ENCODE measurements around the gene CMSS1.
A peak's percentile ranks its signal among the peaks of the same experiment; 100 is the strongest.

GRCh38 chr3:99877031-99877579 is 59.4 kb downstream of the CMSS1 start:
- no peak for TF ChIP-seq ZFP3 (CRISPR knock-in tag; IDR thresholded peaks at IDR 0.05)
- TF ChIP-seq ZFP30 (CRISPR knock-in tag; IDR thresholded peaks at IDR 0.05), result no peak
- TF ChIP-seq SNAI2 (CRISPR knock-in tag; IDR thresholded peaks at IDR 0.05), result no peak
- 0 out of 2 replicates have a peak, but pooled peaks have one; percentile 6 for TF ChIP-seq ISL1 (CRISPR knock-in tag; IDR thresholded peaks at IDR 0.05)
- no peak for TF ChIP-seq PATZ1 (CRISPR knock-in tag; IDR thresholded peaks at IDR 0.05; ENCODE audit: borderline replicate concordance)
- TF ChIP-seq BACH2 (CRISPR knock-in tag; IDR thresholded peaks at IDR 0.05; ENCODE audit: borderline replicate concordance), result no peak
- no peak for TF ChIP-seq OSR1 (CRISPR knock-in tag; IDR thresholded peaks at IDR 0.05)
- no peak for TF ChIP-seq ZNF565 (CRISPR knock-in tag; conservative IDR thresholded peaks at IDR 0.05; ENCODE audit: low read depth)
- TF ChIP-seq ZC3H10 (CRISPR knock-in tag; IDR thresholded peaks at IDR 0.05), result no peak
- no peak for TF ChIP-seq CREB5 (CRISPR knock-in tag; IDR thresholded peaks at IDR 0.05; ENCODE audit: low read depth)

Measured in SK-N-SH treated with all-trans-retinoic acid at 6 μM for 48 hours (cell line).